HK-2 (cell line): ENCODE results near the gene CYBA.

Experiments
- DNase-seq: peaks from one replicate; pipeline ENCODE4 v3.0.0-alpha.2; 2018; ENCODE audit not compliant: unreplicated experiment

CYBA gene

GRCh38 chr16:88662843-88663606 is 12.2 kb upstream of the CYBA start, which contains the start of gene MVD:
MVD (minus strand) TSS chr16:88663091; CDS start chr16:88663080, 11 bp downstream.
- DNase-seq = peak; percentile 98

GRCh38 chr16:88662222-88662842 is 11.5 kb upstream of the CYBA start:
- no peak for DNase-seq

- DNase-seq = no peak
Observed at GRCh38 chr16:88661468-88661867, 10.6 kb upstream of the CYBA start.

- DNase-seq = no peak
Observed at GRCh38 chr16:88659160-88659559, 8.3 kb upstream of the CYBA start.

- DNase-seq = no peak
Observed at GRCh38 chr16:88658714-88659113, 7.9 kb upstream of the CYBA start.

GRCh38 chr16:88657371-88657770 is 6.5 kb upstream of the CYBA start:
- DNase-seq = no peak

GRCh38 chr16:88656291-88656980 is 5.6 kb upstream of the CYBA start:
- DNase-seq = peak; percentile 36

- peak; percentile 28 for DNase-seq
Observed at GRCh38 chr16:88655733-88656281, 5.0 kb upstream of the CYBA start.

- no peak for DNase-seq
Observed at GRCh38 chr16:88655053-88655732, 4.3 kb upstream of the CYBA start.

GRCh38 chr16:88654363-88655052 is 3.7 kb upstream of the CYBA start:
- no peak for DNase-seq

GRCh38 chr16:88653596-88654362 is 2.9 kb upstream of the CYBA start:
- DNase-seq = no peak

- no peak for DNase-seq
Observed at GRCh38 chr16:88653101-88653500, 2.2 kb upstream of the CYBA start.

- no peak for DNase-seq
Observed at GRCh38 chr16:88652762-88653063, 1.9 kb upstream of the CYBA start.

GRCh38 chr16:88651989-88652761 is 1.3 kb upstream of the CYBA start:
- DNase-seq = no peak

- peak; percentile 92 for DNase-seq
Observed at GRCh38 chr16:88651276-88651988, 579 bp upstream of the CYBA start.

- peak; percentile 54 for DNase-seq
Observed at GRCh38 chr16:88649924-88650748, 717 bp downstream of the CYBA start.

- DNase-seq = peak; percentile 27
Observed at GRCh38 chr16:88649195-88649923, 1.5 kb downstream of the CYBA start.
